ENCODE results near the gene NSUN5.
"Not testable (repeated sequence)": the region's sequence is repeated elsewhere in the genome, so short reads cannot be mapped to it uniquely, and the experiment has no call there.

Gene NSUN5

DNA sequence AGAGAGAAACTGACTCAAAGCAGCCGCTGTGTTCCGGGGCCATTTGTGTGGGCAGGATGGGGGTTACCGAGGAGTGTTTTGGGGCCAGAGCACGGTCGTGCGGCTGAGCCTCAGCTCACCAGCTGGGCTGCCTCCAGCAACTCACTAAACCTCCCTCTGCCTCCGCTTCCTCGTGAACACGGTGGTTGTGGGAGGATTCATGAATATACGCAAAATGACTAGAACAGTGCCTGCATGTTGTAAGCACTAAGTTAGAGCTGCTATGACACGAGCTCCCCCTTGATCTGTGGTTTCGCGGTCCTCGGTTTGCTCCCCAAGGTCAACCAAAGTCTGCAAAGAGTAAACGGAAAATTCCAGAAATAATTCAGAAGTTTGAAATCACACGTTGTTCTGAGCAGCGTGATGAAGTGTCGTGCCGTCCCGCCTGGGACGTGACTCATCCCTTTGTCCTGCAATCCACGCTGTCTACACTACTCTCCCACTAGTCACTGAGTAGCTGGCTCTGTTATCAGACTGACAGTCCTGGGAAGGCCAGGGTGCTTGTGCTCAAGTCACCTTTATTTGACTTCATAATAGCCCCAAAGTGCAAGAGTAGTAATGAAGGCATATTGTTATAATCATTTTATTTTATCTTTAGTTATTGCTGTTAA, 41.8 kb downstream of the NSUN5 start:
- DNase-seq = not testable (repeated sequence)

DNA sequence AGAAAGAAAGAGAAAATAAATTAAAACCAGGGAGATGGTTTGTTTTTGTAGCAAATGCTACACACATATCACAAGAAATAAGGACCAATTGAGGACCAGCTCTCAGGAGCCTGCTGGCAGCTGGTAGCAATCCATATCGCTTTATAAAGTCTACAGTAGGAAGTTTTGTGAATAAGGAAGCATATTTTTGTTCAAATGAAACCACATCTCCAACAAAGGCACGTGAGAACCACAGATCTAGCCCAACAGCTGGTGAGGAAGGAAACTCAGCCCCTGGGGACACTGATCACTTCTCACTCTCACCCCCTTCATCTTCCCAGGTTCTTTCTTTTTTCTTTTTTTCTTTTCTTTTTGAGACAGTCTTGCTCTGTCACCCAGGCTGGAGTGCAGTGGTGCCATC, 46.2 kb downstream of the NSUN5 start:
- DNase-seq = not testable (repeated sequence)

Data from activated CD4-positive, alpha-beta T cell treated with anti-CD3 and anti-CD28 coated beads for 1 hour (primary cell).